Measurements from ENCODE around the gene GRWD1. TPM values are rescaled to one million over a fixed set of nuclear protein-coding genes. Genes with fewer than 3 reads are reported as not detected.

Gene GRWD1
- total RNA-seq, 1 experiment from 2014 or later, result 56.7 TPM

GRCh38 chr19:48498595-48499311, 53.0 kb downstream of the GRWD1 start:
- Histone ChIP-seq H3K27ac (ENCODE audit: low read length) (no peak overlapping the region), H3K4me3 (ENCODE audit: low read depth in 2 of 2, low read length in 2 of 2) (no peak overlapping the region), H3K27me3 (ENCODE audit: control insufficient read depth, insufficient read depth, low read length) (no peaks in the 10 kb centered on the region), H3K36me3 (ENCODE audit: control insufficient read depth, insufficient read depth, low read length) (peaks cover 3% of the 10 kb centered on the region; the same call in 1 of the 2 replicates), H3K9me3 (ENCODE audit: control insufficient read depth, insufficient read depth, low read depth, low read length) (no peaks in the 10 kb centered on the region), H3K4me1 (ENCODE audit: control insufficient read depth, insufficient read depth, low read length) (peaks cover 7% of the 10 kb centered on the region; the same call in 1 of the 2 replicates)
- ChIA-PET CTCF (no interaction called here), POLR2A (no interaction called here)
- BruUV-seq (replicated peaks), result no TSS peak
- in situ Hi-C loops (cut with HindIII; ENCODE audit: low pct_unique_long_range_greater_than_20kb, low sequenced_read_pairs), result no loop called here
- no peak for DNase-seq (ENCODE audit: low read depth, low spot score)
- intact Hi-C loops (cut with micrococcal nuclease; ENCODE audit: unreplicated experiment), result no loop called here
- TF ChIP-seq REST (IDR thresholded peaks at IDR 0.05; ENCODE audit: insufficient read depth in 1 of 2, low read depth in 2 of 2, low read length in 1 of 2), result no peak
- TF ChIP-seq CTCF (IDR thresholded peaks at IDR 0.05), result no peak
- TF ChIP-seq SIN3A (IDR thresholded peaks at IDR 0.05; ENCODE audit: borderline replicate concordance, insufficient read depth, low read depth, low read length), result no peak
- TF ChIP-seq POLR2AphosphoS5 (IDR thresholded peaks at IDR 0.05; ENCODE audit: low read depth, low read length), result no peak
- TF ChIP-seq TCF7L2 (IDR thresholded peaks at IDR 0.05; ENCODE audit: low read depth, low read length), result no peak
- ATAC-seq, result no peak

DNA sequence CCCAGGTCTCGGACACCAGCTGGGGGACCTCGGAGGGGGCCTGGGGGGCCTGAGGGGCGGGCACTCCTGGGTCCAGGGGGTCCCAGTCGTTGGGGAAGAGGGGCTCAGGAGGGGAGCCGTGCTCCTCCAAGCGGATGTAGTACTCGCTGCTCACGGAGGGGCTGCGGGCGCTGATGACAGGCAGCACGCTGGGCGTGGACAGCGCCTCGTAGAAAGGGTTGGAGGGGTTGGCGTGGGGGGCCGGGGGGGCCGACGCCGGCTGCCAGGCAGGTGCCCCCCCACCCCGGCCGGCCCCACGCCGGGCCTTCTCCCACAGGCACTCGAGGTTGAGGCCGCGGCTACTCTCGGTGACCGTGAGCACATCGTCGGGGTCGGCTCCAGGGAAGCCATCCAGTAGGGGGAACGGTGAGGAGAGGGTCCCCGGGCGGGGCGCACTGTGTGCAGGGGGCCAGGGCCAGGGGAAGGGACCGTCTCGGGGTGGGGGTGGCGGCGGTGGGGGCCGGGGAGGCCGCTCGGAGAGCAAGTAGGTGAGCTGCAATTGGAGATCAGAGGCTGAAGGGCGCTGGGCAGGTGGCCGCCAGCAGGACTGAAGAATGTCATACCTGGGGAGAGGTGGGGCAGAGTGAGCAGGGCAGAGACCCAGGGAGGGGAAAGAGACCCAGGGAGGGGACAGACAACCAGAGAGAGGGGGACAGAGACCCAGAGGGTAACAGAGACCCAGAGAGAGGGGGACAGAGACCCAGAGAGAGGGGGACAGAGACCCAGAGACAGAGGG, 53.7 kb downstream of the GRWD1 start:
- no peak overlapping the region for H3K4me3 ChIP-seq (ENCODE audit: low read depth in 2 of 2, low read length in 2 of 2)
- no peak for DNase-seq (ENCODE audit: low read depth, low spot score)
- H3K27ac ChIP-seq (ENCODE audit: low read length), result no peak overlapping the region
- peaks cover 1% of the 10 kb centered on the region; the same call in 1 of the 2 replicates for H3K4me1 ChIP-seq (ENCODE audit: control insufficient read depth, insufficient read depth, low read length)
- no peaks in the 10 kb centered on the region for H3K27me3 ChIP-seq (ENCODE audit: control insufficient read depth, insufficient read depth, low read length)
- TF ChIP-seq REST (IDR thresholded peaks at IDR 0.05; ENCODE audit: insufficient read depth in 1 of 2, low read depth in 2 of 2, low read length in 1 of 2) (no peak), TCF7L2 (IDR thresholded peaks at IDR 0.05; ENCODE audit: low read depth, low read length) (no peak), CTCF (IDR thresholded peaks at IDR 0.05) (no peak), SIN3A (IDR thresholded peaks at IDR 0.05; ENCODE audit: borderline replicate concordance, insufficient read depth, low read depth, low read length) (no peak), POLR2AphosphoS5 (IDR thresholded peaks at IDR 0.05; ENCODE audit: low read depth, low read length) (no peak)
- ChIA-PET POLR2A (no interaction called here), CTCF (no interaction called here)
- intact Hi-C loops (cut with micrococcal nuclease; ENCODE audit: unreplicated experiment), result no loop called here
- no peaks in the 10 kb centered on the region for H3K9me3 ChIP-seq (ENCODE audit: control insufficient read depth, insufficient read depth, low read depth, low read length)
- no TSS peak for BruUV-seq (replicated peaks)
- no peak for ATAC-seq
- peaks cover 3% of the 10 kb centered on the region; the same call in 1 of the 2 replicates for H3K36me3 ChIP-seq (ENCODE audit: control insufficient read depth, insufficient read depth, low read length)
- in situ Hi-C loops (cut with HindIII; ENCODE audit: low pct_unique_long_range_greater_than_20kb, low sequenced_read_pairs), result no loop called here
